Activated CD4-positive, alpha-beta T cell treated with anti-CD3 and anti-CD28 coated beads, Interleukin-2, amount 50 U/mL, for 24 hours (primary cell): ENCODE results near the gene ZBTB24.

Experiments used
- DNase-seq, 2 donors: peaks; one replicate each; pipeline ENCODE4 v3.0.0-alpha.2; 2020; ENCODE audit warnings: low read depth in 1 of 2, low spot score in 1 of 2

The ZBTB24 gene

GRCh38 chr6:109424946-109425345 lies 58.1 kb downstream of the ZBTB24 start:
- no peak for DNase-seq

GRCh38 chr6:109421184-109421583 lies 61.8 kb downstream of the ZBTB24 start:
- no peak for DNase-seq

- DNase-seq, result no peak
Measured at GRCh38 chr6:109420751-109421150, 62.3 kb downstream of the ZBTB24 start.

- DNase-seq, result no peak
Measured at GRCh38 chr6:109417646-109418045, 65.4 kb downstream of the ZBTB24 start.
